Left renal pelvis (tissue), 4 donors: Measurements from ENCODE around the gene CEACAM7. TPM values are rescaled to one million over a fixed set of nuclear protein-coding genes. Genes with fewer than 3 reads are reported as not detected.
"Not testable (repeated sequence)": the region's sequence is repeated elsewhere in the genome, so short reads cannot be mapped to it uniquely, and the experiment has no call there.

Experiments used
- DNase-seq, 4 donors: peaks; one replicate each; pipeline ENCODE4 v3.0.0-alpha.2; 2013; ENCODE audit warnings: low read depth in 4 of 4, low spot score in 3 of 4
- polyA plus RNA-seq, 4 donors: library from polyadenylated mRNA; unstranded; fragments of 120-200 nt; gene quantifications; one replicate each; pipeline ENCODE4 v1.2.1, GENCODE V29; 2013; ENCODE audit not compliant: insufficient read length in 4 of 4

CEACAM7 gene
- polyA plus RNA-seq: not detected

GRCh38 chr19:41688098-41688497, at the start of gene CEACAM7:
TSS of gene CEACAM7 (minus strand) at chr19:41688270. CDS start at chr19:41688165, 105 bp downstream.
- no peak for DNase-seq

- no peak for DNase-seq
These were observed 47.1 kb upstream of the CEACAM7 start for GRCh38 chr19:41735071-41735600.

- no peak for DNase-seq
These were observed 46.5 kb upstream of the CEACAM7 start for GRCh38 chr19:41734585-41734984.

GRCh38 chr19:41734156-41734555, 46.1 kb upstream of the CEACAM7 start:
- DNase-seq: no peak

GRCh38 chr19:41726493-41726892, 38.4 kb upstream of the CEACAM7 start:
- DNase-seq: no peak

GRCh38 chr19:41720103-41720502, 32.0 kb upstream of the CEACAM7 start:
- DNase-seq: no peak

GRCh38 chr19:41718761-41719160, 30.7 kb upstream of the CEACAM7 start:
- DNase-seq: no peak

GRCh38 chr19:41714598-41714997, 26.5 kb upstream of the CEACAM7 start:
- DNase-seq: no peak

GRCh38 chr19:41711376-41712261, 23.5 kb upstream of the CEACAM7 start:
- DNase-seq: no peak

GRCh38 chr19:41709951-41710645, 22.0 kb upstream of the CEACAM7 start:
- DNase-seq: no peak

- DNase-seq: not testable (repeated sequence)
These were observed 21.4 kb upstream of the CEACAM7 start for GRCh38 chr19:41709516-41709915.

- DNase-seq: no peak
These were observed 20.4 kb upstream of the CEACAM7 start, which contains the start of gene CEACAM5 for GRCh38 chr19:41708481-41708880. TSS of gene CEACAM5 (plus strand) at chr19:41708626. CDS start at chr19:41708732, 106 bp downstream.

- DNase-seq: no peak
These were observed 19.9 kb upstream of the CEACAM7 start for GRCh38 chr19:41707871-41708371.

- DNase-seq: no peak
These were observed 19.4 kb upstream of the CEACAM7 start for GRCh38 chr19:41707502-41707812.

GRCh38 chr19:41706741-41707501, 18.9 kb upstream of the CEACAM7 start:
- no peak for DNase-seq

GRCh38 chr19:41705393-41706174, 17.5 kb upstream of the CEACAM7 start:
- peak in 3 of 4 donors; percentile 10 to 12 (median 10) for DNase-seq

- no peak for DNase-seq
These were observed 15.7 kb upstream of the CEACAM7 start for GRCh38 chr19:41703602-41704293.

- no peak for DNase-seq
These were observed 14.1 kb upstream of the CEACAM7 start for GRCh38 chr19:41702171-41702651.
